Measurements from ENCODE around the gene KPNA3.
"Not testable (repeated sequence)": the region's sequence is repeated elsewhere in the genome, so short reads cannot be mapped to it uniquely, and the experiment has no call there.

KPNA3 gene

GRCh38 chr13:49746111-49746510 lies 46.4 kb downstream of the KPNA3 start:
- DNase-seq (ENCODE audit: low spot score): no peak

GRCh38 chr13:49740870-49741269 lies 51.6 kb downstream of the KPNA3 start:
- no peak for DNase-seq (ENCODE audit: low spot score)

GRCh38 chr13:49739498-49740187 lies 52.8 kb downstream of the KPNA3 start:
- DNase-seq (ENCODE audit: low spot score): no peak

GRCh38 chr13:49733181-49733951 lies 59.1 kb downstream of the KPNA3 start:
- DNase-seq (ENCODE audit: low spot score): no peak

- peak; percentile 44 for DNase-seq (ENCODE audit: low spot score)
Observed at GRCh38 chr13:49731766-49732165, 60.7 kb downstream of the KPNA3 start.

- DNase-seq (ENCODE audit: low spot score): no peak
Observed at GRCh38 chr13:49716615-49717014, 75.9 kb downstream of the KPNA3 start.

GRCh38 chr13:49714757-49715156 lies 77.7 kb downstream of the KPNA3 start:
- no peak for DNase-seq (ENCODE audit: low spot score)

GRCh38 chr13:49711218-49711863 lies 81.1 kb downstream of the KPNA3 start:
- DNase-seq (ENCODE audit: low spot score): no peak

GRCh38 chr13:49704264-49704663 lies 88.2 kb downstream of the KPNA3 start:
- DNase-seq (ENCODE audit: low spot score): not testable (repeated sequence)

- DNase-seq (ENCODE audit: low spot score): no peak
Observed at GRCh38 chr13:49701491-49701890, 91.0 kb downstream of the KPNA3 start.

GRCh38 chr13:49697468-49697867 lies 95.0 kb downstream of the KPNA3 start:
- DNase-seq (ENCODE audit: low spot score): no peak

- DNase-seq (ENCODE audit: low spot score): no peak
Observed at GRCh38 chr13:49694446-49694845, 98.0 kb downstream of the KPNA3 start.

GRCh38 chr13:49693877-49694276 lies 98.6 kb downstream of the KPNA3 start:
- no peak for DNase-seq (ENCODE audit: low spot score)

- DNase-seq (ENCODE audit: low spot score): no peak
Observed at GRCh38 chr13:49693191-49693733, 99.2 kb downstream of the KPNA3 start.

- DNase-seq (ENCODE audit: low spot score): peak; percentile 97
Observed at GRCh38 chr13:49690995-49691784, 101.3 kb downstream of the KPNA3 start, which contains the start of gene EBPL. Gene EBPL, minus strand, starts transcription at chr13:49691486. Its CDS starts 62 bp downstream, at chr13:49691424.

GRCh38 chr13:49690133-49690994 lies 102.1 kb downstream of the KPNA3 start:
- peak; percentile 34 for DNase-seq (ENCODE audit: low spot score)

GRCh38 chr13:49683489-49683888 lies 109.0 kb downstream of the KPNA3 start:
- no peak for DNase-seq (ENCODE audit: low spot score)

GRCh38 chr13:49681842-49682435 lies 110.5 kb downstream of the KPNA3 start:
- peak; percentile 34 for DNase-seq (ENCODE audit: low spot score)

GRCh38 chr13:49679246-49679645 lies 113.2 kb downstream of the KPNA3 start:
- no peak for DNase-seq (ENCODE audit: low spot score)

- no peak for DNase-seq (ENCODE audit: low spot score)
Observed at GRCh38 chr13:49678191-49678914, 114.1 kb downstream of the KPNA3 start.

All from AG08395 (cell line).